NCI-H345 treated with DMSO at 0.1 percent for 48 hours (cell line): Measurements from ENCODE around the gene INPP4A.

Experiments used
- DNase-seq: peaks from one replicate; lab custom pipeline; 2025; ENCODE audit not compliant: unreplicated experiment; lab: John Stamatoyannopoulos, UW

Gene INPP4A

GRCh38 chr2:98608962-98609604, 164.4 kb downstream of the INPP4A start:
- DNase-seq: no peak

GRCh38 chr2:98614024-98614739, 169.5 kb downstream of the INPP4A start:
- DNase-seq: no peak

- DNase-seq: no peak
These were observed 170.8 kb downstream of the INPP4A start for GRCh38 chr2:98615481-98615880.

- no peak for DNase-seq
These were observed 172.5 kb downstream of the INPP4A start for GRCh38 chr2:98617149-98617548.

GRCh38 chr2:98623657-98624056, 179.0 kb downstream of the INPP4A start:
- DNase-seq: no peak

- DNase-seq: no peak
These were observed 187.7 kb downstream of the INPP4A start for GRCh38 chr2:98632351-98632750.

- no peak for DNase-seq
These were observed 189.9 kb downstream of the INPP4A start for GRCh38 chr2:98634406-98635092.

- no peak for DNase-seq
These were observed 192.9 kb downstream of the INPP4A start for GRCh38 chr2:98637401-98638147.

GRCh38 chr2:98643496-98644100, 198.9 kb downstream of the INPP4A start:
- DNase-seq: no peak
